DMS 273 (cell line): Measurements from ENCODE around the gene FKTN.

Experiments used
- DNase-seq: peaks from one replicate; lab custom pipeline; 2025; ENCODE audit not compliant: unreplicated experiment; lab: John Stamatoyannopoulos, UW

The FKTN gene

DNA sequence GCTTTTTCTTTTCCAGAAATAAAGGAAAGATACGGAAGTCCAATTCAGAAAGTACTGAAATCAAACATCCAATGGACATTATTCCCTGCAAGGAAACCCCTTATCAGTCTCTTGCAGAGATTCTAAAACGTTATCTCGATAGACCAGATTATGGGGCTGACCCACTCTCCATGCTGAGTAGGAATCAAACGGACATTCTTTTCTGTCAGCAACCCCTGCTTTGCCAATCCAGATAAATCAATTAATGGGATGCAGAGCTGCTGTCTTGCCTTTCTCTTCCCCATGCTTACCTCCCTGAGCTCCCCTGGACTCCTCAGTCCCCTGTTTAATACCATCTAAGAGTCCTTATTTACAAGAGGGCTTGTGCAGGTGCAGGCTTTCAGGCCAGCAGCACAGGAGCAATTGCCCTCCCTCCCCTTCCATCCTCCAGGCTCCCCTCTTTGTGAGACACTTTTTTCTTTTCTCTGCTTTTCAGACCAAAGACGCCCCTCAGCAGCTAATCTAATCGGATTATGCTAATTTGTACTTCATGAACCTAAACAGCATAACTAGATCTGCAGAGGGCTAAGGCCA lies 118.5 kb downstream of the FKTN start:
- DNase-seq: no peak

DNA sequence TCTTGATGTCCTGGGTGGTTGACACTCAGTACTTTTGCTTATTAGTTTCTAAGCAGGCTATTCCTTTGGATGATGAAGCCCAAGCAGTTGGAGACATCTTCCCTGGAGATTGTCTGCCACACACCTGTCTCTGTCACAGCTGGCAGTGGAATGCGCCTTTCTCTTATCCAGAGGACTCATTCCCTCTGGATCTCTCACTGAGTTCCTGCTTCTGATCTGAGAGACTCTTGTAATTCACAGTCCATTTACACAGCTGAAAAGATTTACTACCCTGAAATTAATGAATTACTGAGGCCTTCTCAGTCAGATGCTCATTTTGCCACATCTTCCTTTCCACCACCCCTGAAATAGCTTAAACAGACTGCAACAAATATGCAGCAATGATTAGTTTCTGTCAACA lies 120.2 kb downstream of the FKTN start:
- no peak for DNase-seq

DNA sequence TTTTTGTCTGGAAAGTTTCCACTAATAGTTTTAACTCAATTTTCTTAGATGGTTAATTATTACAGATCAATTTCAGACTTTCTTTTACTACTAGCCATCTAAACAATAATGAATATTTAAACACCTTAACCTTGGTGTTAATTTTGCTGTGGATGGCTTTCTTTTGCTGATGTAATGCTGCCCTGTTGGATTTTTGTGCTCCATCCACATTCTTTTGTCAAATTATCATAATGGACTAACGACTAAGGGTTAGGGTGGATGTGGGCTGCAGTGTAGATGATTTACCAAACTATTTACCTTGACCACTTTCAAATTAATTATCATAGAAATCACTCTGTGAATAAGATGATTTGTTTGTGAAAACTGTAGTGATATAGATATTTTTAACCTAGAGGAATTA lies 120.8 kb downstream of the FKTN start:
- DNase-seq: no peak

DNA sequence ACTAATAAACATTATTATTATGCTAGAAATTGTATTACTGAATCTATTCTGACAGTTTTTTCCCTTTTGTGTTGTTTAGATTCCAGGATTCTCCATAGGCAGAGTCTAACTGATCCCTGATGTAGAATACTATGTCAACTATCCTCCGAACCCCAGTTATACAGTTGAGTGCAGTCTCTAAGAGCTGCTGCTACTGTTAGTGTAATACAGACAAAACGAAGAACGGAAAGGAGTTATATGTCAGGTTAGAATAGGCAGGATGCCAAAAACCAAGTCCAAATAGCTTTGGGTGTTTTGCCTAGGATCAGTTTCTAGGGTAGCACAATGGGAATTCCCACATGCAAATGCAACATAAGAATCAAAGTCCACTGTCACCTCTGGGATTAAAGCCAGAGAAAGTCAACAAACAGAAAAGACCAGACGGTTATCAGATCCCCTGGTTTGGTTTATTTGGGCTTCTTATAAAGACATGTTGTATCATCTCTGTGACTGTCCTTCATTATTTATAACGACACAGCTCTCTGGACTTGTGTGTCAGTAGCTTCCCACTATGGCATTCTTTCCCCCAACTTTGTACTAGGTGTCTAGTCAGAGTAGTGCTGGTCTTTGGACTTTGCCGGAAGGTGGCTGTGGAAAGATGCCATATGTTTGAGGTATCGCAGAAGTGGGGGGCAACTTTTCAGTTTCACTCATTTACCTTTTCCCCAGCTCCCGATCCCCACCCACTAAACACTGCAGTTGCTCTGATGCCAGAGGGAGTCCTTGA lies 121.5 kb downstream of the FKTN start:
- DNase-seq: no peak

DNA sequence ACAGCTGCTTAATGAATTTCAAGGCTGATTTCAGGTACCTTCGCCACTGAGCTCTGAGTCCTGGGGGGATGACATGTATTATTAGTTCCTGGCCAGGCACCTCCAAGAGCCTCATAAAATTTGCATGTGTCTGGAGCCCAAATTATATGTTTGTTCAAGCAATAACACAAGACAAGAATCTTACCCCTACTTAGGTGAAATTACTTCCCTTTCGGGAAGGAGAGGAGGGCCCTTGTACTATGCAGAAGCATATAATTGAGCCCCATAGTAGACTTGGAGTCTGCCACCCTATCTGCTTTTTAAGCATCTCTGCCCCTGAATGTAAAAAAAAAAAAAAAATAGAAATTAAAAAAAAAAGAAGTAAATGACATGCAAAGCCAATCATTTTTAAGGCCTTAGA lies 123.4 kb downstream of the FKTN start:
- no peak for DNase-seq

DNA sequence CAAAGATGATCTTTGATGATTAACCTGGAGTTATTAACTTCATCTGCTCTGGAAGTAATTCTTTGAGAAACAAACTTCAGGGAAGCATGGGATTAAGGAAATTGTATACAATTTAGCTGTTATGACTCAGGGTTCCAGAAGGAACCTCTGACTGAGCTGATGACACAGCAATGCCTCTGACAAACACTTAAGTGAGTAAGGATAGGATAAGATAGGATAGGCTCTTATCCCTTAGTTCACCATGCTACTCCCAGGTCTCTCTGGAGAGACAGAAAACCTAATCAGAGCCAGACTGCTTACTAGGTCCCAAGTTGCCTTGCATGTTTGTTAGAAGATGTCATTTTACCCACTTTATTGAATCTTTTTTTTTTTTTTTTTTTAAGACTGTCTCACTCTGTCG lies 123.8 kb downstream of the FKTN start:
- DNase-seq: no peak

DNA sequence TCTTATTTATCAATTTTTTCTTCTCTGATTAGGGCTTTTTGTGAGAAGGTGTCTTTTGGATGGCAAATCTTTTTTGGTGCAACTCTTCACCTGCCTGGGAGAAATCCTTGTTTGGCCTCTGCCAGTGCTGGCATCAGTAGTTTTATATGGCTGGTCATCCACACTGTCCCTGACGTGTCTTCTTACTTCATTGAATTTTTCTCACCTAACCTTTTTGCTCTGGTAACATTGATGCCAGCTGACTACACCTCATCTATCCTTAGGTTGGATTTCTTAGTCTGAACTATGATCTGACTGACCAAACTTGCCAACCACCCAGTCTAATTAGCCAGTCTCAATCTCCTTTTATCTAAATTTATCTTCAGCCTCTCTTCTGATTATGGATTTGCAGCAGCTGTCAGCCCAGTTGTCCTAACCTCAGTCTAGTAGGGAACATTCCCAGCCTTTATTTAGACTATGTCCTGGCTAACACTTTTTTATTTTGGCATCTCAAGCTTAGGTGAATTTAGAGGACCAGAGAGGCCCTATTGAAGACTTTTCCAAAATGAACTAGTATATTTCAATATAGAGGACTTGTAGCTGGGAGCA lies 125.9 kb downstream of the FKTN start:
- DNase-seq: no peak

DNA sequence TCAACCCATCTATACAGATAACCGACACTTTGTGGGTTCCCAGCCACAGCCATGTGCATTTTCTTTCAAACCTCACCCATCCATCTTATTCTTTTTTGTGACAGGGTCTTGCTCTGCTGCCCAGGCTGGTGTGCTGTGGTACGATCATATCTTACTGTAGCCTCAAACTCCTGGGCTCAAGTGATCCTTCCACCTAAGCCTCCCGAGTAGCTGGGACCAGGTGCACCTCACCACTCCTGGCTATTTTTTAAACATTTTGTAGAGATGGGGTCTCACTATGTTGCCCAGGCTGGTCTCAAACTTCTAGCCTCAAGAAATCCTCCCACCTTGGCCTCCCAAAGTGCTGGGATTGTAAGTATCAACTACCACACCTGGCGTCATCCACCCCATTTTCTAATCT lies 129.0 kb downstream of the FKTN start:
- DNase-seq: no peak
